ENCODE data around the gene TRIP6.

The TRIP6 gene

DNA sequence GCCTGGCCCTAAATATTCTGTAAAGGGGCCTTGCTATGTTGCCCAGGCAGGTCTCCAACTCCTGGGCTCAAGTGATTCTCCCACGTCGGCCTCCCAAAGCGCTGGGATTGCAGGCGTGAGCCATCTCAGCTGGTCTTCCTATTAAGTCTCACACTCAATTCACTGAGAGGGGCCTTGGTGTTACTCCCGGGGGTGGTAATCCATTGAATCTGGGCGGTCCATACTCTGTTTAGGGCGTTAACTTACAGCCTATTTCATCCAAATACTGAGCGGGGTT, 7.1 kb downstream of the TRIP6 start:
- DNase-seq (ENCODE audit: low read depth, low spot score): no peak
- ChIA-PET CTCF (interaction anchor here (2.8 kb wide), 1 partner anchor 169 kb away, joined by 10 read pairs; the partner anchor contains the start of gene POP7), POLR2A (interaction anchor here (0.5 to 2.8 kb wide), 2 partner anchors 12 to 216 kb away, joined by 3 to 40 read pairs; no protein-coding TSS in a partner anchor)
- peak overlapping the region; percentile 91 for H3K4me3 ChIP-seq (ENCODE audit: low read depth, low read length)
- TF ChIP-seq CTCF (IDR thresholded peaks at IDR 0.05; ENCODE audit: insufficient read depth, low read length, missing control alignments): no peak

DNA sequence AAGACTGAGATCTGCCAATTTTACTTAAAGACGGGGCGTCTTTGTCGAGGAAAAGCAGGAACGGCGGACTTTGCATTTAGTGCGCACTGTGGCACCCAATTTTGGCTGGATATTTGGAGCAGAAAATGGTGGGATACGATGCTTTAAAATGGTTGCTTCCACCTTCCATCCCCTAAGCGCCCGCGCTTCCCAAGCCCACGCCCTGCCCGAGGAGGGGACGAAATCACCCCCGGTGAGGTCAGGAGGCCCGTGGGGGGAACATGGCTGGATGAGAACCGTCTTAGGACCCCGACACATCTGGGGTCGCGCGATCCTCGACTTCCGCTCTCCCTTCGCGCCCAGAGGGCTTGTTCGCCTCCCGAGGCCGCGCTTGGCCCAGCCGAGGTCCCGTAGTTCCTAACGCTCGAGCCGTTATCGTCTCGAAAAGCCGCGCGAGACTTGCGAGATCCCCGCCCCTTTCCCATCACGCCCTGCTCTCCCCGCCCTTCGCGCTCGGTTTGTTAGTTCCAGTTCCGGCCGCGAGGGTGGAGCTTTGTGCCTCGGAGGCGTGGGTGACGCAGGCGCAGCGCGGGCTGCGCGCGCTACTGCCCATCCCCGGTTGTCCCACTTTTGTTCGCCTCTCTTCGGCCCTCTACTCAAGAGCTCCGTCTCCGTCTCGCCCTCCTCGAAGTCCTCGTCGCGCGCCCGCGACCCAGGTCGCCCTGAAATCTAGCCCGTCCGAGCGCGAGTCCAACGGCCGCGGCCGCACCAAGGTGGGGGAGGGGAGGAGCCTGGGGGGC, 7.6 kb downstream of the TRIP6 start, which contains the start of gene SRRT:
Gene SRRT (plus strand): TSS at position 527 of the 779 bp plus-strand sequence. CDS start 488 bp downstream, outside the sequence.
- TF ChIP-seq CTCF (IDR thresholded peaks at IDR 0.05; ENCODE audit: insufficient read depth, low read length, missing control alignments): peak; percentile 33
- ChIA-PET CTCF (interaction anchor here (1.1 to 2.8 kb wide), 4 partner anchors 12 to 169 kb away, joined by 3 to 17 read pairs (median 8); partner anchors contain the start of genes POP7, SLC12A9 and UFSP1), POLR2A (interaction anchor here (0.7 to 2.8 kb wide), 12 partner anchors 8 to 343 kb away, joined by 3 to 40 read pairs (median 3); partner anchors contain the start of genes MOSPD3, POP7, SERPINE1 and SLC12A9)
- H3K4me3 ChIP-seq (ENCODE audit: low read depth, low read length): peak within 1 kb of the TSS; percentile 91
- peak; percentile 82 for DNase-seq (ENCODE audit: low read depth, low spot score)

DNA sequence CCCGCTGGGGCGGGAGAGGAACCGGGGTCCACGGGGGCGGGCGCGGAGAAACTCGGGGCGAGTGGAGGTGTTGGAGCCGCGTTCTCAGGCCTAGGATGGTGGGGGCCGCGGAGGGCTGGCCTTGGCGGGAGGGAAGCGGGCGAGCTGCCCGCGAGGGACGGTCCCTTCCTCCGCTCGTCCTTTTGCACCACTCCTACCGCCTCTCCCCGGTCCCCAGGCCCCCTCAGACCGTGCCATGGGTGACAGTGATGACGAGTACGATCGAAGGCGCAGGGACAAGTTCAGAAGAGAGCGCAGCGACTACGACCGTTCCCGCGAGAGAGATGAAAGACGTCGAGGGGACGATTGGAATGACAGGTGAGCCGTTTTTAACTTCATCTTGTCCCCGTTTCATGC, 8.2 kb downstream of the TRIP6 start:
- POLR2A ChIA-PET: interaction anchor here (0.7 to 2.8 kb wide), 12 partner anchors 8 to 343 kb away, joined by 3 to 40 read pairs (median 3); partner anchors contain the start of genes MOSPD3, POP7, SERPINE1 and SLC12A9
- H3K4me3 ChIP-seq (ENCODE audit: low read depth, low read length): peak overlapping the region; percentile 91
- TF ChIP-seq CTCF (IDR thresholded peaks at IDR 0.05; ENCODE audit: insufficient read depth, low read length, missing control alignments): no peak
- no peak for DNase-seq (ENCODE audit: low read depth, low spot score)
- CTCF ChIA-PET: interaction anchor here (1.1 to 2.8 kb wide), 5 partner anchors 12 to 184 kb away, joined by 3 to 17 read pairs (median 7); partner anchors contain the start of genes POP7, SLC12A9 and UFSP1

- DNase-seq (ENCODE audit: low read depth, low spot score): no peak
- H3K4me3 ChIP-seq (ENCODE audit: low read depth, low read length): no peak overlapping the region
- CTCF ChIA-PET: interaction anchor here (0.6 to 1.8 kb wide), 3 partner anchors 9 to 318 kb away, joined by 3 to 5 read pairs (median 4); no protein-coding TSS in a partner anchor
- no peak for TF ChIP-seq CTCF (IDR thresholded peaks at IDR 0.05; ENCODE audit: insufficient read depth, low read length, missing control alignments)
- POLR2A ChIA-PET: interaction anchor here (0.8 to 1.9 kb wide), 2 partner anchors 8 to 12 kb away, joined by 3 to 9 read pairs; partner anchors contain the start of gene UFSP1
Observed at GRCh38 chr7:100878013-100878412, 10.8 kb downstream of the TRIP6 start.

- CTCF ChIA-PET: interaction anchor here (0.6 to 1.8 kb wide), 3 partner anchors 8 to 319 kb away, joined by 3 to 5 read pairs (median 4); no protein-coding TSS in a partner anchor
- POLR2A ChIA-PET: interaction anchor here (1.9 kb wide), 1 partner anchor 11 kb away, joined by 9 read pairs; the partner anchor contains the start of gene UFSP1
- no peak for DNase-seq (ENCODE audit: low read depth, low spot score)
- TF ChIP-seq CTCF (IDR thresholded peaks at IDR 0.05; ENCODE audit: insufficient read depth, low read length, missing control alignments): no peak
- no peak overlapping the region for H3K4me3 ChIP-seq (ENCODE audit: low read depth, low read length)
Observed at GRCh38 chr7:100878685-100879084, 11.5 kb downstream of the TRIP6 start.

DNA sequence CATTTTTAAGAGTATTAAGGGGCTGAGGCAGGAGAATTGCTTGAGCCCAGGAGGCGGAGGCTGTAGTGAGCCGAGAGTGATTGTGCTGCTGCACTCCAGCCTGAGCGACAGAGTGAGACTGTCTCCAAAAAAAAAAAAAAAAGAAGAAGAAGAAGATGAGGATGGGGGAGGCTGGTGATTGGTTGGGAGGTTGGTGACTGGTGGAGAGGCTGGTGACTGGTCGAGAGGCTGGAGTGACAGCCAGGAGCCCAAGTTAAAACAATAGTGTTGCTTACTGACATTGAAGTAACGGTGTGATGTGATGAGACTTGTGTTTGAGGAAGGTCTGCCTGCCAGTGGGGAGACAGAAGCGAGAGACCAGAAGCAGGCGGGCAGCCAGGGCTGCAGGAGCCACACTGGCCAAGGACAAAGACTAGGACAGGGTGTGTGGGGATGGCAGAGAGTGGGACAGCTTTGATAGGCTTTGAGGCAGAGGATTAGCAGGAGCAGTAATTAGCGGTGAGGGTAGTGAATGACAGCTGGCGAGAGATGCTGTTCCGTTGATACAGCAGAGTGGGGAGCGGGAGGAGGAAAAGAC, 12.6 kb downstream of the TRIP6 start:
- DNase-seq (ENCODE audit: low read depth, low spot score): no peak
- no peak for TF ChIP-seq CTCF (IDR thresholded peaks at IDR 0.05; ENCODE audit: insufficient read depth, low read length, missing control alignments)
- POLR2A ChIA-PET: no interaction called here
- H3K4me3 ChIP-seq (ENCODE audit: low read depth, low read length): no peak overlapping the region
- CTCF ChIA-PET: no interaction called here
